Peyer's patch (tissue), 4 donors: ENCODE measurements around the gene NET1.

ENCODE experiments used
- POLR2A ChIP-seq, 2 donors: fragments of 450-650 bp; IDR thresholded peaks; one replicate each; pipeline ENCODE4 v1.5.1; 2017; ENCODE audit warnings: antibody characterized with exemption in 2 of 2, mild to moderate bottlenecking in 2 of 2, moderate library complexity in 2 of 2
- TF ChIP-seq, protein P1 (sequence below), 6 experiments: fragments of 450-650 bp in 4 of 6; fragments of 200-600 bp in 2 of 6; sonication (generic) in 1 of 6; IDR thresholded peaks; one replicate each; pipeline ENCODE4 v1.5.1; 2017 to 2019; ENCODE audit warnings: antibody characterized with exemption in 6 of 6, mild to moderate bottlenecking in 3 of 6, moderate library complexity in 1 of 6

- no peak for TF ChIP-seq POLR2A (IDR thresholded peaks at IDR 0.05)
- TF ChIP-seq, protein P1, sequence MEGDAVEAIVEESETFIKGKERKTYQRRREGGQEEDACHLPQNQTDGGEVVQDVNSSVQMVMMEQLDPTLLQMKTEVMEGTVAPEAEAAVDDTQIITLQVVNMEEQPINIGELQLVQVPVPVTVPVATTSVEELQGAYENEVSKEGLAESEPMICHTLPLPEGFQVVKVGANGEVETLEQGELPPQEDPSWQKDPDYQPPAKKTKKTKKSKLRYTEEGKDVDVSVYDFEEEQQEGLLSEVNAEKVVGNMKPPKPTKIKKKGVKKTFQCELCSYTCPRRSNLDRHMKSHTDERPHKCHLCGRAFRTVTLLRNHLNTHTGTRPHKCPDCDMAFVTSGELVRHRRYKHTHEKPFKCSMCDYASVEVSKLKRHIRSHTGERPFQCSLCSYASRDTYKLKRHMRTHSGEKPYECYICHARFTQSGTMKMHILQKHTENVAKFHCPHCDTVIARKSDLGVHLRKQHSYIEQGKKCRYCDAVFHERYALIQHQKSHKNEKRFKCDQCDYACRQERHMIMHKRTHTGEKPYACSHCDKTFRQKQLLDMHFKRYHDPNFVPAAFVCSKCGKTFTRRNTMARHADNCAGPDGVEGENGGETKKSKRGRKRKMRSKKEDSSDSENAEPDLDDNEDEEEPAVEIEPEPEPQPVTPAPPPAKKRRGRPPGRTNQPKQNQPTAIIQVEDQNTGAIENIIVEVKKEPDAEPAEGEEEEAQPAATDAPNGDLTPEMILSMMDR (IDR thresholded peaks at IDR 0.05), result no peak
Observed at GRCh38 chr10:5385224-5385623, 27.1 kb upstream of the NET1 start.
